Activated naive CD8-positive, alpha-beta T cell treated with anti-CD3 and anti-CD28 coated beads for 36 hours (primary cell): ENCODE measurements around the gene DDIT4. TPM values are rescaled to one million over a fixed set of nuclear protein-coding genes. Genes with fewer than 3 reads are reported as not detected.
"Not testable (repeated sequence)": the region's sequence is repeated elsewhere in the genome, so short reads cannot be mapped to it uniquely, and the experiment has no call there.

Experiments
- DNase-seq: peaks from one replicate; pipeline ENCODE4 v3.0.0; 2021
- H3K27ac Mint-ChIP-seq: one replicate; pipeline ENCODE4 v1.8.0; 2022; ENCODE audit warnings: mild to moderate bottlenecking, moderate library complexity, mixed read lengths
- H3K27me3 Mint-ChIP-seq: one replicate; pipeline ENCODE4 v1.8.0; 2022; ENCODE audit warnings: mild to moderate bottlenecking, mixed read lengths
- H3K36me3 Mint-ChIP-seq: one replicate; pipeline ENCODE4 v1.8.0; 2021; ENCODE audit warnings: mild to moderate bottlenecking, mixed read lengths
- H3K4me1 Mint-ChIP-seq: one replicate; pipeline ENCODE4 v1.8.0; 2021; ENCODE audit warnings: mixed read lengths
- H3K4me3 Mint-ChIP-seq: one replicate; pipeline ENCODE4 v1.8.0; 2022; ENCODE audit warnings: mild to moderate bottlenecking, moderate library complexity, mixed read lengths
- H3K9me3 Mint-ChIP-seq: one replicate; pipeline ENCODE4 v1.8.0; 2022; ENCODE audit warnings: mixed read lengths
- total RNA-seq, 2 experiments: library from RNA; stranded (reverse); gene quantifications; one replicate each; pipeline ENCODE4 v1.2.3, GENCODE V29; 2021

DDIT4 gene
- 100 to 1,000 TPM; 422 to 424 TPM for total RNA-seq

DNA sequence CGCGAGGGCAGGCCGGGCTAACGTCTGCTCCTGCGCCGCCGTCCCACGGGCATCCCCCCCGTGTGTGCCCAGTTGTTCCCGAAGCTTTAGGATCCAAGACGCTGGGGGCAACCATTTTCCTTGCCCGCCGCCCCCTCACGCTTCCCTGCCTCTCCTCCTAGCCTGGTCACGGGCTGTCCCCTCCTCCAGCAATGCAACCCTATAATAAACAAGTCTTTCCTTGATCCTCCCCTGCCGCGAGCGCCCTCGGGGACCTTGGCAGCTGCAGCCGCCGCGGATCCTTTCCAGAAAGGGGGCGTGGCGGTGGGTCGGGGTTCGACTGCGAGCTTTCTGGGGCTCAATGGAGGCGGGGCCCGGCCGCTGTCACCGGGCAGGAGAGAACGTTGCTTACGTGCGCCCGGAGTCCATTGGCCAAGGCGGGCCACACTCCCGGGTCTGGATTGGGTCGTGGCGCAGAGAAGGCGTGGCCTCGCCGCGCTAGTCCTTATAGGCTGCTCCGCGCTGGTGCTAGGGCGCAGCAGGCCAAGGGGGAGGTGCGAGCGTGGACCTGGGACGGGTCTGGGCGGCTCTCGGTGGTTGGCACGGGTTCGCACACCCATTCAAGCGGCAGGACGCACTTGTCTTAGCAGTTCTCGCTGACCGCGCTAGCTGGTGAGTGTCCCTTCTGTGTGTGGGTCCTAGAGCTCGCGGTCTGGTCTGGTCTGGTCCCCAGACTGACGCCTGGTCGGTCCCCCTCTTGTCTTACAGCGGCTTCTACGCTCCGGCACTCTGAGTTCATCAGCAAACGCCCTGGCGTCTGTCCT, at the start of gene DDIT4:
Gene DDIT4, plus strand, starts transcription at position 515 of the 803 bp plus-strand sequence. CDS start 293 bp downstream, outside the sequence.
- H3K27ac Mint-ChIP-seq, result peak within 1 kb of the TSS; percentile 100
- H3K27me3 Mint-ChIP-seq, result peaks cover 12% of the 10 kb centered on the region
- peaks cover 41% of the 10 kb centered on the region for H3K36me3 Mint-ChIP-seq
- peaks cover 48% of the 10 kb centered on the region for H3K4me1 Mint-ChIP-seq
- H3K4me3 Mint-ChIP-seq, result peak within 1 kb of the TSS; percentile 99
- H3K9me3 Mint-ChIP-seq, result no peaks in the 10 kb centered on the region
- peak; percentile 100 for DNase-seq

GRCh38 chr10:72224191-72224590, 49.5 kb upstream of the DDIT4 start:
- not testable (repeated sequence) for H3K9me3 Mint-ChIP-seq, H3K4me3 Mint-ChIP-seq, DNase-seq, H3K27me3 Mint-ChIP-seq
- Mint-ChIP-seq H3K4me1 (peaks cover 54% of the 10 kb centered on the region), H3K36me3 (peaks cover 27% of the 10 kb centered on the region), H3K27ac (peak overlapping the region; percentile 78)

DNA sequence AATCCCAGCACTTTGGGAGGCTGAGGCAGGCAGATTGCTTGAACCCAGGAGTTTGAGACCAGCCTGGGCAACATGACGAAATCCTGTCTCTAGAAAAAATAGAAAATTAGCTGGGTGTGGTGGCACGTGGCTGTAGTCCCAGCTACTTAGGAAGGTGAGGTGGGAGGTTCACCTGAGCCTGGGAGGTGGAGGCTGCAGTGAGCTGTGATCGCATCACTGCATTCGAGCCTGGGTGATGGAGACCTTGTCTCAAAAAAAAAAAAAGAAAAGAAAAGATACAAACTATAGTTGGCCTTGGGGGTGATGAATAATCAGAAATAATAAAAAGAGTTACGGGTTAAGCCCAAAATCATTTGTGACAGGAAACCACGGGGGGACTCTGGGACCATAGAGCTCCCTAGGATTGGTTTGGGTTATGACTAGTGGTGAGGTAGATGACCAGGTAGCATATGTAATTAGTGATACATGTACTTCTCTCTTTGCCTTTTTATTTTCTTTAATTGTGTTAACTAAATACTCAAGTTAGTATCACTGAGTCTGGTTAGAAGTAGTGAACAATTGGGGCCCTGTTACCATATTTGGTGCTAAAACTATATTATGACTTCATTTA, 47.2 kb upstream of the DDIT4 start:
- peaks cover 39% of the 10 kb centered on the region for H3K36me3 Mint-ChIP-seq
- H3K27ac Mint-ChIP-seq, result peak overlapping the region; percentile 82
- no peaks in the 10 kb centered on the region for H3K27me3 Mint-ChIP-seq
- H3K4me1 Mint-ChIP-seq, result peaks cover 47% of the 10 kb centered on the region
- no peaks in the 10 kb centered on the region for H3K9me3 Mint-ChIP-seq
- H3K4me3 Mint-ChIP-seq, result no peak overlapping the region
- no peak for DNase-seq

GRCh38 chr10:72227826-72228225, 45.9 kb upstream of the DDIT4 start:
- peaks cover 40% of the 10 kb centered on the region for H3K36me3 Mint-ChIP-seq
- DNase-seq, result no peak
- no peak overlapping the region for H3K27ac Mint-ChIP-seq
- no peak overlapping the region for H3K4me3 Mint-ChIP-seq
- H3K9me3 Mint-ChIP-seq, result no peaks in the 10 kb centered on the region
- peaks cover 44% of the 10 kb centered on the region for H3K4me1 Mint-ChIP-seq
- no peaks in the 10 kb centered on the region for H3K27me3 Mint-ChIP-seq

- Mint-ChIP-seq H3K4me3 (no peak overlapping the region), H3K4me1 (peaks cover 44% of the 10 kb centered on the region), H3K27me3 (no peaks in the 10 kb centered on the region), H3K36me3 (peaks cover 45% of the 10 kb centered on the region), H3K27ac (peak overlapping the region; percentile 51), H3K9me3 (no peaks in the 10 kb centered on the region)
- DNase-seq, result no peak
Observed at GRCh38 chr10:72228318-72228751, 45.4 kb upstream of the DDIT4 start.

DNA sequence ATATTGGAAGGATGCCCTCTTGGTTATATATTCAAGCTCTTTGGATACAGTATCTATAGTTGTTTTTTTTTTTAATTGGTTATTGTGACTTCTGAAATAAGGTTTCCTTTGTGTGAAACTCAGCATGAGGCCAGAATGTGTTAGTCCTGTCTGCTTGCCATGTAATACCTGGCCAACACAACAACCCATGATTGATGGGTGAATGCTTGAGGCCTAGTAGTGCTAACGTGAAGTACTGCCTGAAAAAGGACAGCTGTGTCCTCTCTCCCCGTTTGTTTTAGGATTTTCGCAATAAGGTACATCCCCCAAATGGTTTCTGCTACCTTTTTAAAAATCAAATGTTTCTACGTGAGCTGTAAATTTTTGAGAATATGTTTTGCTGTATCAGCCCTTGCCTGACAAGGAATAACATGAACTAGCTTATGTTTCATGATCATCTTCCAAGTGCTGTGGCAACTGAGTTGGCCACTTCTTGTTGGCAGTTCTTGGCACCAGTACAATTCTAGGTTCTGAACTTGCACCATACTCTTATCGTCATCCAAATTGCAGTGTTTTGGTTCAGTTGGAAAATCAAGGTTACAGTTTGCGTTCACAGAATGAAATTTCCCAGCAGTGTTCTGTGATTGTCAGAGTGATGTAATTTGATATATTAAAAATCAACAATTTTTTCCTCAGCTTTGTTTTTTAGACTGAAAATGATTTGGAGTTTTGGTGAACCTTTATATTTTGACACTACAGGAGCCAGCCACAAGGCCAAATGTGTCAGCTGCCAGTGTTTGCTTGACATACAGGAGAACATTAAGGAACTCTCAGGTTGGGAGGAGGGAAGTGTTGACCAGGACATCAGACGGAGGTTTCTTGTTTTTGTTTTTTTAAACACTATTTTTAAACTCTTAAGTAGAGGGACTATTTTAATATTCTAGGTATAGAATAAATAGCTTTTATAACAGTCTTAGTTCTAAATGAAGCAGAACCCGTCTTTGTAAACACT, 44.2 kb upstream of the DDIT4 start:
- H3K4me1 Mint-ChIP-seq, result peaks cover 34% of the 10 kb centered on the region
- H3K9me3 Mint-ChIP-seq, result no peaks in the 10 kb centered on the region
- peaks cover 40% of the 10 kb centered on the region for H3K36me3 Mint-ChIP-seq
- H3K4me3 Mint-ChIP-seq, result no peak overlapping the region
- no peak for DNase-seq
- H3K27me3 Mint-ChIP-seq, result no peaks in the 10 kb centered on the region
- peak overlapping the region; percentile 68 for H3K27ac Mint-ChIP-seq

GRCh38 chr10:72233621-72234020, 40.1 kb upstream of the DDIT4 start:
- Mint-ChIP-seq H3K27me3 (no peaks in the 10 kb centered on the region), H3K9me3 (no peaks in the 10 kb centered on the region), H3K36me3 (peaks cover 39% of the 10 kb centered on the region), H3K27ac (no peak overlapping the region), H3K4me3 (no peak overlapping the region), H3K4me1 (peaks cover 17% of the 10 kb centered on the region)
- no peak for DNase-seq

- Mint-ChIP-seq H3K4me1 (peaks cover 11% of the 10 kb centered on the region), H3K9me3 (no peaks in the 10 kb centered on the region), H3K36me3 (peaks cover 33% of the 10 kb centered on the region), H3K27me3 (no peaks in the 10 kb centered on the region), H3K4me3 (no peak overlapping the region), H3K27ac (no peak overlapping the region)
- no peak for DNase-seq
Observed at GRCh38 chr10:72234560-72235095, 39.1 kb upstream of the DDIT4 start.

- H3K4me1 Mint-ChIP-seq, result peaks cover 11% of the 10 kb centered on the region
- no peak for DNase-seq
- H3K9me3 Mint-ChIP-seq, result no peaks in the 10 kb centered on the region
- peak overlapping the region; percentile 60 for H3K27ac Mint-ChIP-seq
- no peak overlapping the region for H3K4me3 Mint-ChIP-seq
- no peaks in the 10 kb centered on the region for H3K27me3 Mint-ChIP-seq
- H3K36me3 Mint-ChIP-seq, result peaks cover 26% of the 10 kb centered on the region
Observed at GRCh38 chr10:72235544-72236279, 38.0 kb upstream of the DDIT4 start.

DNA sequence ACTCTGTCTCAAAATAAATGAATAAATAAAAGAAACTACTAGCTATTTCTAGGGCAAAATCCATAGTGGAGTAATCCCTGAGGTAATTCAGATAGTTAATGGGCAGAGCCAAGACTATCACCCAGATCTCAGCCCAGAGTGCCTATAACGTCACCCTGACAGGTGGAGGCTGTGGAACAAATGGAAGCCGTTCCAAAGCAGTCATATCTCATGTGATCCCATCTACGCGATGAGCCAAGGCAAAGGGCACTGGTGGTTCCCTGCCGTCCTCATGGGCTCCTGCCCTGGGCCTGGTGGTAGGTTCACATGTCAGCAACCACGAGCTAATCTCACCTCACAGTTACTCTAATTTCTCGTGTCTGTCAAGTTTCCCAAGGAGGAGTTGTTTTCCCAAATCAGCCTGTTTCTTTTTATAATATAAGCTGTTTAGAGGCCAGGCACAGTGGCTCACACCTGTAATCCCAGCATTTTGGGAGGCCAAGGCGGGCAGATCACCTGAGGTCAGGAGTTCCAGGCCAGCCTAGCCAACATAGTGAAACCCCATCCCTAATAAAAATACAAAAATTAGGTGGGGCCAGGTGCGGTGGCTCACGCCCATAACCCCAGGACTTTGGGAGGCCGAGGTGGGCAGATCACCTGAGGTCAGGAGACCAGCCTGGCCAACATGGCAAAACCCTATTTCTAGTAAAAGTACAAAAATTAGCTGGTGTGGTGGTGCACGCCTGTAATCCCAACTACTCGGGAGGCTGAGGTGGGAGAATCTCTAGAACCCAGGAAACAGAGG, 35.1 kb upstream of the DDIT4 start:
- no peaks in the 10 kb centered on the region for H3K9me3 Mint-ChIP-seq
- no peak for DNase-seq
- peaks cover 33% of the 10 kb centered on the region for H3K4me1 Mint-ChIP-seq
- H3K36me3 Mint-ChIP-seq, result peaks cover 19% of the 10 kb centered on the region
- H3K27ac Mint-ChIP-seq, result no peak overlapping the region
- H3K4me3 Mint-ChIP-seq, result no peak overlapping the region
- no peaks in the 10 kb centered on the region for H3K27me3 Mint-ChIP-seq

- peak overlapping the region; percentile 3 for H3K27ac Mint-ChIP-seq
- no peaks in the 10 kb centered on the region for H3K27me3 Mint-ChIP-seq
- H3K4me3 Mint-ChIP-seq, result no peak overlapping the region
Observed at GRCh38 chr10:72239409-72239808, 34.3 kb upstream of the DDIT4 start.

DNA sequence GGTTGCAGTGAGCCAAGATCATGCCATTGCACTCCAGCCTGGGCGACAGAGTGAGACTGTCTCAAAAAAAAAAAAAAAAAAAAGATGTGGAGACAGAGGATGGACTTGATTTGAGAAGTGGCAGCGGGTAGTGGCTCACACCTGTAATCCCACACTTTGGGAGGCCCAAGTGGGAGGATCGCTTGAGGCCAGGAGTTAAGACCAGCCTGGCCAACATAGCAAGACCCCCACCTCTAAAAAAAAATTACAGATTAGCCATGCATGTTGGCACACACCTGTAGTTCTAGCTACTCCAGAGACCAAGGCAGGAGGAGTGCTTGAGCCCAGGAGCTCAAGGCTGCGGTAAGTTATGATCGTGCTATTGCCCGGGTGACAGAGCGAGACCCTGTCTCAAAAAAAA, 33.4 kb upstream of the DDIT4 start:
- no peak overlapping the region for H3K4me3 Mint-ChIP-seq
- H3K9me3 Mint-ChIP-seq, result no peaks in the 10 kb centered on the region
- no peaks in the 10 kb centered on the region for H3K27me3 Mint-ChIP-seq
- H3K27ac Mint-ChIP-seq, result no peak overlapping the region
- no peak for DNase-seq
- peaks cover 15% of the 10 kb centered on the region for H3K36me3 Mint-ChIP-seq
- H3K4me1 Mint-ChIP-seq, result peaks cover 51% of the 10 kb centered on the region

More at GRCh38 chr10:72239409-72239808, 34.3 kb upstream of the DDIT4 start:
- H3K9me3 Mint-ChIP-seq, result no peaks in the 10 kb centered on the region
- peaks cover 41% of the 10 kb centered on the region for H3K4me1 Mint-ChIP-seq
- peaks cover 18% of the 10 kb centered on the region for H3K36me3 Mint-ChIP-seq
- no peak for DNase-seq

- Mint-ChIP-seq H3K4me1 (peaks cover 63% of the 10 kb centered on the region), H3K9me3 (no peaks in the 10 kb centered on the region), H3K4me3 (no peak overlapping the region), H3K36me3 (peaks cover 10% of the 10 kb centered on the region), H3K27ac (peak overlapping the region; percentile 86), H3K27me3 (no peaks in the 10 kb centered on the region)
- DNase-seq, result no peak
Observed at GRCh38 chr10:72241691-72242252, 32.0 kb upstream of the DDIT4 start.
